GM20431 (cell line): ENCODE data around the gene TNFRSF19.

ENCODE experiments used
- in situ Hi-C: fragments of 300-500 bp; cut with MseI, MboI; formaldehyde crosslinking; loops from one replicate; pipeline ENCODE4 v1.15.0; 2020; ENCODE audit warnings: low sequenced_read_pairs; ENCODE audit not compliant: unreplicated experiment

TNFRSF19 gene

GRCh38 chr13:23621316-23621645 lies 51.1 kb downstream of the TNFRSF19 start:
- in situ Hi-C loops, result no loop called here

- in situ Hi-C loops, result no loop called here
Observed at GRCh38 chr13:23622985-23623384, 52.8 kb downstream of the TNFRSF19 start.

- in situ Hi-C loops, result no loop called here
Observed at GRCh38 chr13:23623394-23623793, 53.2 kb downstream of the TNFRSF19 start.

GRCh38 chr13:23626700-23627099 lies 56.5 kb downstream of the TNFRSF19 start:
- in situ Hi-C loops, result no loop called here

GRCh38 chr13:23627410-23627809 lies 57.2 kb downstream of the TNFRSF19 start:
- in situ Hi-C loops, result no loop called here

GRCh38 chr13:23628250-23628649 lies 58.0 kb downstream of the TNFRSF19 start:
- in situ Hi-C loops, result no loop called here

- in situ Hi-C loops, result no loop called here
Observed at GRCh38 chr13:23628765-23629565, 58.8 kb downstream of the TNFRSF19 start.

- in situ Hi-C loops, result no loop called here
Observed at GRCh38 chr13:23629566-23630272, 59.5 kb downstream of the TNFRSF19 start.

- in situ Hi-C loops, result no loop called here
Observed at GRCh38 chr13:23630349-23631093, 60.3 kb downstream of the TNFRSF19 start.

- in situ Hi-C loops, result no loop called here
Observed at GRCh38 chr13:23631311-23632047, 61.3 kb downstream of the TNFRSF19 start.

- in situ Hi-C loops, result no loop called here
Observed at GRCh38 chr13:23632048-23632582, 61.9 kb downstream of the TNFRSF19 start.

- in situ Hi-C loops, result no loop called here
Observed at GRCh38 chr13:23632741-23633140, 62.5 kb downstream of the TNFRSF19 start.

GRCh38 chr13:23634897-23635296 lies 64.7 kb downstream of the TNFRSF19 start:
- in situ Hi-C loops, result no loop called here

GRCh38 chr13:23636360-23636759 lies 66.1 kb downstream of the TNFRSF19 start:
- in situ Hi-C loops, result no loop called here

- in situ Hi-C loops, result no loop called here
Observed at GRCh38 chr13:23637829-23638228, 67.6 kb downstream of the TNFRSF19 start.

GRCh38 chr13:23639674-23640073 lies 69.5 kb downstream of the TNFRSF19 start:
- in situ Hi-C loops, result no loop called here

GRCh38 chr13:23642110-23642509 lies 71.9 kb downstream of the TNFRSF19 start:
- in situ Hi-C loops, result no loop called here

- in situ Hi-C loops, result no loop called here
Observed at GRCh38 chr13:23643338-23644125, 73.3 kb downstream of the TNFRSF19 start.

- in situ Hi-C loops, result no loop called here
Observed at GRCh38 chr13:23644126-23644419, 73.9 kb downstream of the TNFRSF19 start.
